GM21423 (cell line): Measurements from ENCODE around the gene DSCAML1.

ENCODE experiments used
- ATAC-seq: cut with Tn5 transposase; IDR thresholded peaks from one replicate; pipeline ENCODE4 v1.9.1; 2021; ENCODE audit warnings: mild to moderate bottlenecking, moderate library complexity; ENCODE audit not compliant: unreplicated experiment

Gene DSCAML1

GRCh38 chr11:117562136-117562535, 234.9 kb downstream of the DSCAML1 start:
- no peak for ATAC-seq

- ATAC-seq, result no peak
Observed at GRCh38 chr11:117560780-117561530, 236.1 kb downstream of the DSCAML1 start.

- no peak for ATAC-seq
Observed at GRCh38 chr11:117559698-117560097, 237.3 kb downstream of the DSCAML1 start.

- ATAC-seq, result no peak
Observed at GRCh38 chr11:117557361-117557760, 239.7 kb downstream of the DSCAML1 start.

- no peak for ATAC-seq
Observed at GRCh38 chr11:117554601-117555333, 242.2 kb downstream of the DSCAML1 start.

- no peak for ATAC-seq
Observed at GRCh38 chr11:117552626-117553025, 244.4 kb downstream of the DSCAML1 start.

- no peak for ATAC-seq
Observed at GRCh38 chr11:117551761-117552343, 245.2 kb downstream of the DSCAML1 start.

- no peak for ATAC-seq
Observed at GRCh38 chr11:117550466-117550865, 246.6 kb downstream of the DSCAML1 start.

GRCh38 chr11:117549417-117549816, 247.6 kb downstream of the DSCAML1 start:
- ATAC-seq, result no peak

GRCh38 chr11:117548876-117549275, 248.1 kb downstream of the DSCAML1 start:
- ATAC-seq, result no peak

GRCh38 chr11:117547946-117548345, 249.1 kb downstream of the DSCAML1 start:
- ATAC-seq, result no peak

GRCh38 chr11:117547195-117547850, 249.7 kb downstream of the DSCAML1 start:
- no peak for ATAC-seq

- ATAC-seq, result no peak
Observed at GRCh38 chr11:117546431-117547194, 250.4 kb downstream of the DSCAML1 start.

- ATAC-seq, result no peak
Observed at GRCh38 chr11:117545706-117546105, 251.3 kb downstream of the DSCAML1 start.

- ATAC-seq, result no peak
Observed at GRCh38 chr11:117544130-117544800, 252.8 kb downstream of the DSCAML1 start.

GRCh38 chr11:117541211-117541610, 255.8 kb downstream of the DSCAML1 start:
- no peak for ATAC-seq

GRCh38 chr11:117538263-117539135, 258.5 kb downstream of the DSCAML1 start:
- ATAC-seq, result no peak

GRCh38 chr11:117535850-117536411, 261.1 kb downstream of the DSCAML1 start:
- ATAC-seq, result no peak
